ENCODE measurements around the gene ADM2. TPM values are rescaled to one million over a fixed set of nuclear protein-coding genes. Genes with fewer than 3 reads are reported as not detected.

Gene ADM2
- total RNA-seq, 1 experiment from 2014 or later = 13.6 TPM

DNA sequence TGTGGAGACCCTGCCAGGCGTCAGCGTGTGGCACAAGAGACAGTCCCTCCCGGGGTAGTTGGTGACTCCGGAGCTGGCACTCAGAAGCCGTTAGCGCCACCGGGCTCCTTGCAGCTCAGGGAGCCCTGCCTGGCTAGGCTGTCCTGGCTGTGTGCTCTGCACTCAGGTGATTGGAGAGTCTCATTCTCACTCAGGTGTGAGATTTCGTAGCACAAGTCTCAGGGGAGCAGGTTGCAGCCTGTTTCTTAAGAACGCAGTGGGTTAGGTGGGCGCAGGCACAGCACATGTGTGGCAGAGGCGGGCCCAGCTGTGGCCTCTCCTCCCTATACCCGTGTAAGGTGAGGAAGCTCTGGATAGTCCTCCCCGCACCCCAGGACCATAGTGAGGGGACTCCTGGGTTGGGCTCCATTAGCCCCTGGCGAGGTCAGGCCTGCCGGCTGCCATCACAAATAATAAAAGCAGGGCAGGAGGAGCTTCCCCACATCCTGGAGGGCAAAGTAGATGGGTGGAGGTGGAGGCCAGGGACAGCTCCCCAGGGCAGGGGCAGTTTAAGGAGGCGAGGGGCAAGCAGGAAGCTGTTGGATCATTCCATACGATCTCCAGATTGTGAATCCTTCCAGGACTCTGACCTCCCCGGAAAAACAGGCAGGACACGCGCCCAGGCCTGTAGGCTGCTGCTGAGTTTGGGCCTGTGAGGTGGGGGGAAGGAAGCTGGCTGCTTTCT lies 45.9 kb upstream of the ADM2 start:
- TF ChIP-seq, protein P1, sequence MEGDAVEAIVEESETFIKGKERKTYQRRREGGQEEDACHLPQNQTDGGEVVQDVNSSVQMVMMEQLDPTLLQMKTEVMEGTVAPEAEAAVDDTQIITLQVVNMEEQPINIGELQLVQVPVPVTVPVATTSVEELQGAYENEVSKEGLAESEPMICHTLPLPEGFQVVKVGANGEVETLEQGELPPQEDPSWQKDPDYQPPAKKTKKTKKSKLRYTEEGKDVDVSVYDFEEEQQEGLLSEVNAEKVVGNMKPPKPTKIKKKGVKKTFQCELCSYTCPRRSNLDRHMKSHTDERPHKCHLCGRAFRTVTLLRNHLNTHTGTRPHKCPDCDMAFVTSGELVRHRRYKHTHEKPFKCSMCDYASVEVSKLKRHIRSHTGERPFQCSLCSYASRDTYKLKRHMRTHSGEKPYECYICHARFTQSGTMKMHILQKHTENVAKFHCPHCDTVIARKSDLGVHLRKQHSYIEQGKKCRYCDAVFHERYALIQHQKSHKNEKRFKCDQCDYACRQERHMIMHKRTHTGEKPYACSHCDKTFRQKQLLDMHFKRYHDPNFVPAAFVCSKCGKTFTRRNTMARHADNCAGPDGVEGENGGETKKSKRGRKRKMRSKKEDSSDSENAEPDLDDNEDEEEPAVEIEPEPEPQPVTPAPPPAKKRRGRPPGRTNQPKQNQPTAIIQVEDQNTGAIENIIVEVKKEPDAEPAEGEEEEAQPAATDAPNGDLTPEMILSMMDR (IDR thresholded peaks at IDR 0.05; ENCODE audit: unreplicated experiment) = no peak
- Mint-ChIP-seq H3K36me3 (ENCODE audit: insufficient read depth, unreplicated experiment) (peaks cover 42% of the 10 kb centered on the region), H3K27me3 (ENCODE audit: unreplicated experiment) (no peaks in the 10 kb centered on the region), H3K4me3 (ENCODE audit: low read depth, unreplicated experiment) (no peak overlapping the region), H3K9me3 (ENCODE audit: low read depth, unreplicated experiment) (no peaks in the 10 kb centered on the region), H3K27ac (ENCODE audit: unreplicated experiment) (no peak overlapping the region), H3K4me1 (ENCODE audit: low read depth, unreplicated experiment) (no peaks in the 10 kb centered on the region)
- intact Hi-C loops (cut with micrococcal nuclease; ENCODE audit: unreplicated experiment) = no loop called here
- DNase-seq = no peak
- CTCF ChIA-PET = no interaction called here
- BruUV-seq (replicated peaks) = no TSS peak

DNA sequence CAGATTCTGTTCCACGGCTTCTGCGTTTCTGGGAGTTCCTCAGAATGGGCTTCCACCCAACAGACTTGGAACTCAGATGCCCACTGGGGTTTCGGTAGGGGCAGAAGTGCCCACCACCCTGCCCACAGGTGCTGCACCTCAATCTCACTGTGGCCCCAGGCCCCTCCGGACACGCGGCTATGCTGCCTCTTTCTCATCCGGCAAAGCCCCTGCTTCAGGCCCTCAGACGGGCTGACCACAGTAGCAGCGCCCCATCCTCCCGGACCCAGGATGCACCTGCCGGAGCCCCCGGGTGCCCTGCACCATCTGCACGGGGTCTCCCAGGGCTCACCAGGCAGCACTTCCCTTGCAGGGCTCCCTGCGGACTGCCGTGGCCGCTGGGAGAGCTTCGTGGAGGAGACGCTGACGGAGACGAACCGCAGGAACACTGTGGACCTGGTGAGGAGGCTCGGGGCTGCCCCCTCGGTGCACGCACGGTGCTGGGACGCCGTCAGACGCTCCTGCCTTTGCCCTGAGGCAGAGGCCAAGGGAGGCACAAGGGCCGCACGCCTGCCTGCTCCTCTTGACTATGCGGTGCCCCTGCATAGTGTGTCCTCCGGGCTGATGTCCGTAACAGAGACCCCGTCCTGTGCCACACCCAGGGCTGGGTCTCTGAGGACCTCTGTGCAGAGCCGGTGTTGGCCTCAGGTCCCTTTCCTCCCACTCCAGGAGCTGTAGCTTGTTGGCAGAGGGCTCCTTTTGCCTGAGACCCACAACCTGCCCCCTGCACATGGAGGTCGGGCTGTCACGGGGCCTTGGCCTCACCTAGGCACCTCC lies 45.1 kb upstream of the ADM2 start:
- CTCF ChIA-PET = no interaction called here

DNA sequence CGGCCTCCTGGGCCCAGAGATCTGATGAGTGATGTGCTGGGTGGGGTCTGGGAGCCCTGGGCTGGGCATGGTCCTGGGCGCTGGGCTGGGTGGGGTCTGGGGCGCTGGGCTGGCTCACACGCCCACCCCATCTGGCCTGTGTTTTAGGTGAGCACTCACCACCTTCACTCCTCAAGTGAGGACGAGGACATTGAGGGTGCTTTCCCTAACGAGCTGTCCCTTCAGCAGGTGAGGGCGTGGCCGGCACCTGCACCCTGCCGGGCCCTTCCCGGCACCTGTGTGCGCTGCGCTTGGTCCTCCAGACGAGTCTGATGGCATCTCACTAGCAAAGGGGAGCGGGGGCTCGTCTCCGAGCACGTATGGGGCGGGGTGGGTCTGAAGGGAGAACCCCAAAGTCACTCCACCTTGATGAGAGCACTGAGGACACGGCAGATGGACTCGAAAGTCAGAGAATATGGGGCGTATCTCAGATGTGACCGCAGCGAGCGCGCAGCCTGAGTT lies 44.5 kb upstream of the ADM2 start:
- intact Hi-C loops (cut with micrococcal nuclease; ENCODE audit: unreplicated experiment) = no loop called here
- TF ChIP-seq, protein P1 (IDR thresholded peaks at IDR 0.05; ENCODE audit: unreplicated experiment) = no peak
- Mint-ChIP-seq H3K27ac (ENCODE audit: unreplicated experiment) (no peak overlapping the region), H3K9me3 (ENCODE audit: low read depth, unreplicated experiment) (no peaks in the 10 kb centered on the region), H3K36me3 (ENCODE audit: insufficient read depth, unreplicated experiment) (peaks cover 44% of the 10 kb centered on the region), H3K4me3 (ENCODE audit: low read depth, unreplicated experiment) (no peak overlapping the region), H3K27me3 (ENCODE audit: unreplicated experiment) (no peaks in the 10 kb centered on the region), H3K4me1 (ENCODE audit: low read depth, unreplicated experiment) (no peaks in the 10 kb centered on the region)
- no TSS peak for BruUV-seq (replicated peaks)
- no peak for DNase-seq
- CTCF ChIA-PET = no interaction called here

More for the DNA sequence above, 45.1 kb upstream of the ADM2 start:
- BruUV-seq (replicated peaks) = no TSS peak
- no peaks in the 10 kb centered on the region for H3K9me3 Mint-ChIP-seq (ENCODE audit: low read depth, unreplicated experiment)
- no peaks in the 10 kb centered on the region for H3K4me1 Mint-ChIP-seq (ENCODE audit: low read depth, unreplicated experiment)
- H3K27ac Mint-ChIP-seq (ENCODE audit: unreplicated experiment) = no peak overlapping the region
- DNase-seq = no peak
- H3K4me3 Mint-ChIP-seq (ENCODE audit: low read depth, unreplicated experiment) = no peak overlapping the region
- H3K36me3 Mint-ChIP-seq (ENCODE audit: insufficient read depth, unreplicated experiment) = peaks cover 44% of the 10 kb centered on the region
- H3K27me3 Mint-ChIP-seq (ENCODE audit: unreplicated experiment) = no peaks in the 10 kb centered on the region
- TF ChIP-seq, protein P1 (IDR thresholded peaks at IDR 0.05; ENCODE audit: unreplicated experiment) = no peak
- intact Hi-C loops (cut with micrococcal nuclease; ENCODE audit: unreplicated experiment) = no loop called here

DNA sequence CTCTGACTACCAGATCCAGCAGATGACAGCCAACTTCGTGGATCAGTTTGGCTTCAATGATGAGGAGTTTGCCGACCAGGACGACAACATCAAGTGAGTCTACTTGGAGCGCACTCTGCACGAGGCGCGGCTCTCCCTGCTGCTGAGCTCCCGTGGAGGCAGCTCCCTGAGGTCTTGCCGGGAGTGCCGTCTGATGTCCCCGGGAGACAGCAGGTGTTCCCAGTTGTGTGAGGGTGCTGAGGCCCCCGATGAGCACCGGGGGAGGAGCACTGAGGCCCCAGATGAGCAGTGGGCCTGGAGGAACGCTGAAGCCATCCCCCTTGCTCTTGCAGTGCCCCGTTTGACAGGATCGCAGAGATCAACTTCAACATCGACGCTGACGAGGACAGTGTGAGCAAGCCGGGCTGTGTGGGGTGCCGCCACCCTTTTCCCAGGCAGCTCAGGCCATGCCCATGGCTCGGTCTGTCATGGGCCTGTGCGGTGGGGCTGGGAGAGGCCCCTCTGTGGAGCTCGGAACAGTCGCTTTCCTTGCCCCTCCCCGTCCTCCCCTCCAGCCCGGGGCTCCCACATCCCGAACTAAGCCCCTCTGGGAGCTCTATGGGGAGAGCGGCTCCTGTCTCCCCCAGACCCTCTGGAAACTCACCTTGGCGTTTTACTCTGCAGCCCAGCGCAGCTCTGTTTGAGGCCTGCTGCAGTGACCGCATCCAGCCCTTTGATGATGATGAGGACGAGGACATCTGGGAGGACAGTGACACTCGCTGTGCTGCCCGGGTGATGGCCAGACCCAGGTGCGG lies 43.6 kb upstream of the ADM2 start:
- BruUV-seq (replicated peaks) = no TSS peak
- TF ChIP-seq, protein P1 (IDR thresholded peaks at IDR 0.05; ENCODE audit: unreplicated experiment) = no peak
- CTCF ChIA-PET = no interaction called here
- peaks cover 44% of the 10 kb centered on the region for H3K36me3 Mint-ChIP-seq (ENCODE audit: insufficient read depth, unreplicated experiment)
- no peak for DNase-seq
- no peaks in the 10 kb centered on the region for H3K4me1 Mint-ChIP-seq (ENCODE audit: low read depth, unreplicated experiment)
- no peaks in the 10 kb centered on the region for H3K9me3 Mint-ChIP-seq (ENCODE audit: low read depth, unreplicated experiment)
- no peak overlapping the region for H3K4me3 Mint-ChIP-seq (ENCODE audit: low read depth, unreplicated experiment)
- intact Hi-C loops (cut with micrococcal nuclease; ENCODE audit: unreplicated experiment) = no loop called here
- H3K27ac Mint-ChIP-seq (ENCODE audit: unreplicated experiment) = no peak overlapping the region
- H3K27me3 Mint-ChIP-seq (ENCODE audit: unreplicated experiment) = no peaks in the 10 kb centered on the region
